TTC549 (cell line): Measurements from ENCODE around the gene LINGO1.

Source experiments
- FAIRE-seq: peaks from 2 replicates; lab custom pipeline; 2012; peaks lifted over from hg19 to GRCh38; lab: Jason Lieb, UNC

Gene LINGO1, protein sequence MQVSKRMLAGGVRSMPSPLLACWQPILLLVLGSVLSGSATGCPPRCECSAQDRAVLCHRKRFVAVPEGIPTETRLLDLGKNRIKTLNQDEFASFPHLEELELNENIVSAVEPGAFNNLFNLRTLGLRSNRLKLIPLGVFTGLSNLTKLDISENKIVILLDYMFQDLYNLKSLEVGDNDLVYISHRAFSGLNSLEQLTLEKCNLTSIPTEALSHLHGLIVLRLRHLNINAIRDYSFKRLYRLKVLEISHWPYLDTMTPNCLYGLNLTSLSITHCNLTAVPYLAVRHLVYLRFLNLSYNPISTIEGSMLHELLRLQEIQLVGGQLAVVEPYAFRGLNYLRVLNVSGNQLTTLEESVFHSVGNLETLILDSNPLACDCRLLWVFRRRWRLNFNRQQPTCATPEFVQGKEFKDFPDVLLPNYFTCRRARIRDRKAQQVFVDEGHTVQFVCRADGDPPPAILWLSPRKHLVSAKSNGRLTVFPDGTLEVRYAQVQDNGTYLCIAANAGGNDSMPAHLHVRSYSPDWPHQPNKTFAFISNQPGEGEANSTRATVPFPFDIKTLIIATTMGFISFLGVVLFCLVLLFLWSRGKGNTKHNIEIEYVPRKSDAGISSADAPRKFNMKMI

DNA sequence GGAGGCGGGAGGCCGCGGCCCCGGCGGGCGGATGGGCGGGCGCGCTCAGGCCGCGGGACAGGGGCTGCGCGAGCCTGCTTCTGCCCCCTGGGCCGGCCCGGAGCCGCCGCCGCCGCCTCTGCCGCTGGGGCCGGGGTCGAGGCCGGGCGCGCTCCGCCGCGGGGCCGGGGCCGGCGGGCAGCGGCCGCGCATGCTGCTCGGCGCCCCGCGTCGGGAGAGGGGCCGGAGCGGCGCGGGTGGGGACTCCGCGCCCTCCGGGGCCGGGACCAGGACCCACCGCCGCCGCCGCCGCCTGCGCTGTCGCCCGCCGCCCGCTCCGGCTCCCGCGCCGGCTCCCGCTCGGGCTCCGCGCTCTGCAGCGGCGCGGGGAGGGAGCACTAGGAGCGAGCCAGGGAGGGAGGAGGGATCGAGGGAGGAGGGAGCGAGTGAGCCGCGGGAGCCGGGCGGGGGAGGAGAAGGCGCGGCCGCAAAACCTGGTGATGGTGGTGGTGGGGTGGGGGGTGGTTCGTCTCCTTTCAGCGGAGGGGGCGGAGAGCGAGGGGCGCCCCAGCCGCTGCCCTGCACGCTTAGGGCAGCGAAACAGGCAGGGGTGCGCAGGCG, at the start of gene LINGO1:
Gene LINGO1, minus strand, starts transcription at position 379 of the 600 bp plus-strand sequence. CDS start 597 bp downstream, outside the sequence.
- FAIRE-seq: no peak

DNA sequence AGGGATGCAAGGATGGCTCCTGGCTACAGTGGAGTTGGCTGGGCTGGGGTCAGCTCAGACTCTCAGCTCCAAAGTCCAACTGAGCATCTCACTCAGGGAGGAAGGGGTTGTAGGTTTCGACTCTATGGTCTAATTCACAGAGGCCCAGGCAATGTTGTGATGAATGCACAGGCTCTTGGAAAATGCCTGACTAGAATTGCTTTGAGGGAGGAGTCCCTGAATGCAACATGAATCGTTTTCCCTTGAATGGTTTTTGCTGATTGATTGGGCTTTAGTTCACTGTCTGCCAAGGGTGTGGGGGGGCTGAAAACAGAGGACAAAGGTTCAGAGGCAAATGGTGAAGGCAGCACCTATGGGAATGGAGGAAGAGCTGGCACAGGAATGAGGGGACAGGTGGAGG, 48.6 kb upstream of the LINGO1 start:
- FAIRE-seq: no peak

DNA sequence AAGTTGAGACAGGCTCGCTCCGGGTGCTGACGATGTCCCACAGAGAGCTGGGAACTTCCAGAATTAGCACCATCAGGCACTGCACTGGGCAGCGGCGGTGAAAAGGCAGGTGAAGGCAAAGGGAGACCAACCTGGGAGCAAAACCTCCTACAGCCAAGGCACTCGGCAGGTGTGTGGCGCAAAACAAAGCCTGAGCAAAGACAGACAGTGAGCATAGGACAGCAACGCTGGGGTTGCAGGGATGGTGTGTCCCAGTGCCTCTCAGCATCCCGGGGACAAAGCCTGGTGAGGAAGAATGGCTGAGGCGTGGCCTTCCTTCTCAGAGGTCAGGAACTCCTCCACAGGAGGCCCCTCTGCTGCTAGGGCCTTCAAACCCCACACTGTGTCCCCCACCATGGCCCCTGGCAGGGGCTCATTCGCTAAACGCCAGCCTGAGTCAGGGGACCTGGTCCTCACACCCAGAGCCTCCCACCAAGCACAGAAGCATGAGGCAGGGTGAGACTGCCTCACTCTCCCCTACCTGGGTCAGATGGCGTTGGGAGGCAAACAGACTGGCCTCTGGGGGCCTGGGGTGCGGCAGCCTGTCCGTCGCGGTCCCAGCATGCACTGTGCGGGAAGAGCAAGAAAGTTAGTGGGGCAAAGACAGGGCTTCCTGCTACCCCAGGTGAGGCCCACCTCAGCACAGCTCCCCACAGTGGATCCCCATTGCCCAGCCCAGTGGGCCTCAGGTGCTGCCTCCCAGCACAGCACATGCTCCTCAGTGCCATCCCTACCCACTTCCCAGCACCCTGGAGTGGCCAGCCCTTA, 44.1 kb upstream of the LINGO1 start:
- no peak for FAIRE-seq

DNA sequence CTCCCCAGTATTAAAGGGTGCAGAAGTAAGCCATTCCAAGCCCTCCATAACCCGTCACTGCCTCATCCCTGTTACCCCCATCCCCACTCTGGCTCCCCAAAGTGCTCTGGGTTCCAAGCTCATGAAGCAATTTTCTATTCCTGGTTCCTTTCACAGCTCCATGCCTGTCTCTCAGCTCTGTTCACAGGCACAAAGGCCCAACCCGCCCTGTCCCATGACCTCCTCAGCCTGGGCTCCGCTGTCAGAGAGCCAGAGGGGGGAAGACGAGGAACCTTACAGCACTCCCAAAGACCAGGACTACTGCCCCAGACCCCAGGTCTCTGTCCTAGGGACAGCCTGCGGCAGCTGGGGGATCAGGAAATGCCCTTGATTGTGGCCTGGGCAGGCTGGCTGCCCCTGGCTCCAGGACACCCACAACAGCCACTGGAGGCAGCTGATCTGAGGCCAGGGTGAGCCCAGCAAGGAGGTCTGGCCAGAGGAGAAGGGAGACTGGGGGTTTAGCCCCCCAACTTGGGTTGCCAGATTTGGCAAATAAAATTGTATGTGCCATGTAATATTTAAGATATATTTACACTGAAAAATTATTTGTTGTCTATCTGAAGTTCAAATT, 43.2 kb upstream of the LINGO1 start:
- FAIRE-seq: no peak

DNA sequence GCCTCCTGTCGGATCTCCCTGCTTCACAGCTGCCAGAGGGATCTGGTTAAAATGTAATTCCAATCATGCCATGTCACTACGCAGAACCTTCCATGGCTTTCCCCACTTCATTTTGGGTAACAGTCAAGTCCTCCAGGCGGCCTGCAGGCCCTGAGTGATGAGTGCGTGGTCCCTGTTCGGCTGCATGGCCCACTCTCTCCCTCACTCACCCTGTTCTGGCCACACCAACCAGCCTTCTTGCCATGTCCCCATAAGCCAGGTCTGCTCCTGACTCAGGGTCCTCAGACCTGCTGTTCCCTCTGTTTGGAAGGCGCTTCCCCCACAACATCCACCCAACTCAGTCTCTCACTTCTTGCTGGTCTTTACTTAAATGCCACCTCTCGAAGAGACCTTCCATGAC, 41.6 kb upstream of the LINGO1 start:
- FAIRE-seq: no peak

DNA sequence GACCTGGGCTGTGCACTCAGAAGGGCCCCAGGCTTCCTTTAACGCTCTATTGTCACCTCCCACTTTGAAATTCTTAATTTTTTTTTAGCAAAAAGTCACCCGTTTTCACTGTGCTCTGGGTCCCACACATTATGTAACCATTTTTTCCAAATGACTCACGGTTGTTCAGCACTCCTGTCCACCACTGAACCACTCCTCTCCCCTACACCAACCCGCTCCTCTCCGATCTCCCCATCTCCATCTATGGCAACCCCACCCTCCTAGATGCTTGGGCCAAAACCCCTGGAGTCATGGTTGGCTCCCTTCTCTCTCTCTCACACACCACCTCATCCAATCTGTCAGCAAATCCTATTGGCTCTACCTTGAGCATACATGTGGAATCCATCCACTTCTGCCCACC, 41.2 kb upstream of the LINGO1 start:
- FAIRE-seq: no peak

DNA sequence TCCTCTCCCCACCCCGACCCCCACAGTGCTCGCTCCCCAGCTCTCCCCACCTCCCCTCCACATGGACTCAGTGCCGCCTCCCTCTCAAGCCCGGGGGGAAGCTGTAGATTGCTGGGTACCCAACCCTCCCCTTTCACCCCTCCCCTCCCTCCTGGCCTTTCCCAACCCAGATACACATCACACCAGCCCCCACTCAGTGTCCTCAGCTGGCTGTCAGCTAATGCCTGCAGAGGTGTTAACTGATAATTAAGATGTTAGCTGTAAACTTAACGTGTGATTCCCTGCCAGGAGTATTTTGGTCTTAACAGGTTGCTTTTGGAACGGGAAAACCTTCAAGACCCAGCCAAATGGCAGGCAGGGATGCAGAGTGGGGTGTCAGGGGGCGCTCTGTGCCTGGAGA, 39.4 kb upstream of the LINGO1 start:
- FAIRE-seq: no peak

DNA sequence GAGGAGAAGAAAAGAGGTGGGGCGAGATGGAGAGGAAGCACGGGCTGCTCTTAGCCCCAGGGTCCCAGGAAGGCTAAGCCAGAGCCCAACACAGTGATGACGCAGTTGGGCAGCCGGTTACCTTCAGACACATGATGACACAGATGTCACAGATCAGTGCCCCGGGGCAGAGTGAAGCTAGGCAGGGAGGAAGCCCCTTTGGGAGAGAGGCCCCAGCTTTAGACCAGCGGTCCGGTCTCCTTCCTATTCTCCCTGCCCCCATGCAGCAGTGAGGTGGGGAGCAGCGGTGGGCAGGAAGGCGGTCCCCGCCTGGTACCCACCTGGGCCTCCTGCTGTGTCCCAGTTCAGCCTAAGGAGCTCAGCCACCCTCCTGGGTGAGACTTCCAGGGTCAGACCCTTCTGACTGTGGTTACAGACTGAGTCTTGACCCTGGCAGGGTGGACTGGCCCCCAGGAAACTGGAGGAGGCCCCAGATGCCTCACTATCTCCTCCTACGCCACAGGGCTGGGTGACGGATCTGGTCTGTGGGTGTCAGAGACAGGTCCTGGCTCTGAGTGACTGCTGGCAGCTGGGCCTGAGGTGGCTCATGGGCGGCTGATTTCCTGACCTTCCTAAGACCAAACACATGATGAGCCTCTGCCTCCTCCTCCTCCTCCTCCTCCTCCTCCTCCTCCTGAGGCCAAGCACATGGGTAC, 38.8 kb upstream of the LINGO1 start:
- FAIRE-seq: no peak

DNA sequence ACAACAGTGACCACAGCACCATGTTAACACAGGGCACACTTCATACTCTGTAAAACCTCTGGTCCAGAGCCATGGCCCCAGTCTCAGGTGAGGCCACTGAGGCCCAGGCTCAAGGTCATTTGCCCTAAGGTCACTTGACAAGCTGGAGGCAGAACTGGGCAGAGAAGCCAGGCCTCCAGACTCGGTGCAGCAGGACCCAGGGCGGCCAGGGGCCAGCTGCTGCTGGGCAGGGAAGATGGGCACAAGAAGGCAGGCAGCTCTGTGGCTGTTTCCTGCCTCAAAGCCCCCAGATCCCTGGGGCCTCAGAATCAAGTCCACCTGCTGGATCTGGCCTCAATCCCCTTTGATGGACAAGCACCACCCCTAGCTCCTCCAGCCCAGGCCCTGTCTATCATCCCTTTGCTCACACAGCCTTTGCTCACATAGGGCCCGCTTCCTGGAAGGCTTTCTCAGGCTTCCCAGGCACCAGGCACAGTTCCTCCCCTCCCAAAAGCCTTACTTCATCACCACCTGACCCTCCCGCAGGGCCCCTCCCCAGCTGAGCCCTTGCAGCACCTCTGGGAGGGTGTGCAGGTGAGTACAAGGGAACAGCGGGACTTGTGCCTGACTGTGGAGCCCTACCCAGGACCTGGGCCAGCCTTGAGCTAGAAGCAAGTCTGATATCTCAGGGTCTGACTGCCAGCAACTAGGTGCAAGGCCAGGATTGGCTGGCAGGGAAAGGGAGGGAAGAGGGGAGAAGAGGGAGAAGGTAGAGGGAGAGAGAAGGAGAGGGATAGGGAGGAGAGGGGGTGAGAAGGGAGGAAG, 38.0 kb upstream of the LINGO1 start:
- no peak for FAIRE-seq

DNA sequence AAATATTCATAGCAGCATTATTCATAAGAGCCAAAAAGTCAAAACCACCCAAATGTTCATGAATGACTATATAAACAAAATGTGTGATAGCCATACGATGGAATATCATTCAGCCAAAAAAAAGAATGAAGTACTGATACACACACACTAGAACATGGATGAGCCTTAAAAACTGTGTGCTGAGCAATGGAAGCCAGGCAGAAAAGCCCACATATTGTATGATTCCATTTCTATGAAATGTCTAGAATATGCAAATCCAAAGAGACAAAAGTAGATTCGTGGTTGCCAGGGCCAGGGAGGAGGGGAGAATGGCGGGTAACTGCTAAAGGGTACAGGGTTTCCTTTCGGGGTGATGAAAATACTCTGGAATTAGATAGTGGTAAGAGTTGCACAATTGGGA, 37.2 kb upstream of the LINGO1 start:
- FAIRE-seq: no peak

DNA sequence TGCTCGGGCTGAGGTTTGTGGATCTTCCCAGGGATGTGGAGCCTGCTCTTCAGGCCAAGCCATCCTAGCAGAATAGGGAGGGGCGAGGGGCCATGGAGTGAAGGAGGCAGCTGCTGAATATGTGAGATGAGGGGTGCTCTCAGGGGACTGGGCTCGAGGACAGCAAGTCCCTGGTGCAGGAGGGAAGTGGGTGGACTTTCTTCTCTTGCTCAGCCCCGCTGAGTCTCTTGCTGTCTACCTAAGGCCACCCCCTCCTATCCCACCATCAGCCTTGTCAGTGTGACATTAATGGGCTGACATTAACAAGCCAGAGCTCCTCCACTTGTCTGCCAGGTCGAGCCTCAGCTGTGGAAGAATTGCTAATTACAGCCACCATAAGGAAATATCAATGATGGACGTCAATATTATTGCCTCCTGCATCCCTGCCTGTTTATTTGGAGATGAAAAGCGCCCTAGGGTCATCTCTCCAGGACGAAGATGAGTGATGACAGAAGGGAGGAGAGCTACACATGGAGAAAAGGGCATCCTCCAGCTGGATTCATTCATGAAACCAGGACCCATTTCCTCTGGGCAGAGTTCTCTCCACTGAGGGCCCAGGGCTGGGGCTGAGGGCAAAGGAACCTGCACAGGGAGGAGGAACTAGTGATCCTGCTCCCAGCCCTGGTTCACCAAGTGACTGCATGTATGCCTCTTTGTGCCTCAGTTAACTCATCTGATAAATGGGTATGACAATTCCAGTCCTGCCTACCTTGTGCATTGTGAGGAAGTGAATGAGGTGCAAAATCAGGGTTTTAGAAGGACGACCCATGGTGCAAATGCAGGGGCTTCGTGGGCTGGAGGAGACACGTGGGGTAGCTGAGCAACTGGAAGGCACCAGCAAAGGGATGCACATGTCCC, 34.9 kb upstream of the LINGO1 start:
- no peak for FAIRE-seq

DNA sequence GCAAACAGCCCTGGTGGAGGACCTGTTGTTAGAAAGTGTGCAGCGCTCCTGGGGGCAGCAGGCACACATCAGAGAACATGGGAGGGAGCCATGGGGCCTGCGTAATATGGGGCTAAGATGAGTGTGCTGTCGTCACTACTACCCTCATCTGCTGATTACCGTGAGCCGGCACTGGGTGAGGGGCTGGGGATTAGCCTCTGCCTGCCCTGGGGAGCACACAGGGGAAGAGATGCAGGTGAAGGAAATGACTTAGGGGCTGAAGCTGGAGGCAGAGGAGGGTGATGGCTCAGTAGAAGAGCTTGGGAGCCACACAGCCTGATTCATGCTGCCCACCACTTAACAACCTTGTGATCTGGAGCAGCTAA, 33.6 kb upstream of the LINGO1 start:
- FAIRE-seq: no peak

DNA sequence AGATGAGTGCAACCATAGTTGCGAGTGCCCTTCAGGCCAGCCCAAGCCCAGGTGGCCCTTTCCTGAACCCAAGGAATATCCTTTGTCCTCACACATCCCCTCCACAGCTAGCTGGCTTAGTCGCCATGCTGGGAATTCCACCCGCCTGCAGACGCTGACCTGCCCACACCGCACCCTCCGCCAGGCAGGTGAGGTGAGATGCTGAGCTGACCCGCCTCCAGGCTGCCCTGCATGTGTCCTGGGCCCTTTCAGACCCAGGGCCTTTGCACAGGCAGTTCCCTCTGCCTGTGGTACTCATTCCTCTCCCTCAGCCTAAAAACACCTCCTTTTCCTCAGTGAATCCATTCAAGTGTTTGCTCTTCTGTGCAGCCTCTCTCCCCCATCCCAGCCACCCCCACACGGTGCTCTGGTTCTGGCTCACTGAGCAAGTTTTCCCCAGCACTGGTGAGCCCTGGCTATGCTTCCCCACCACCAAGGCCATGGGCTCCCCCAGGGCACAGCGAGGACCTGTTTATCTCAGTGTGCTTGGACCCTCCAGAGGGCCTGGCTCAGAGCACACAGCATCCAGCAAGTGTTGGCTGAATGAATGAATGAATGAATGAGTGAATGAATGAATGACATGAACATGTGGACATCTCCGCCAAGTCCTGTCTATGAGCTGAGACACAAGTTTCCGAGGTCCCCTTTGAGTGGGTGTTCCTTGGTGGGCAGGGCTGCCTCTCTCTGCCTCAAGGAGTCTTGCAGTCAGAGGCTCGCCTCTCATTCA, 33.0 kb upstream of the LINGO1 start:
- no peak for FAIRE-seq

DNA sequence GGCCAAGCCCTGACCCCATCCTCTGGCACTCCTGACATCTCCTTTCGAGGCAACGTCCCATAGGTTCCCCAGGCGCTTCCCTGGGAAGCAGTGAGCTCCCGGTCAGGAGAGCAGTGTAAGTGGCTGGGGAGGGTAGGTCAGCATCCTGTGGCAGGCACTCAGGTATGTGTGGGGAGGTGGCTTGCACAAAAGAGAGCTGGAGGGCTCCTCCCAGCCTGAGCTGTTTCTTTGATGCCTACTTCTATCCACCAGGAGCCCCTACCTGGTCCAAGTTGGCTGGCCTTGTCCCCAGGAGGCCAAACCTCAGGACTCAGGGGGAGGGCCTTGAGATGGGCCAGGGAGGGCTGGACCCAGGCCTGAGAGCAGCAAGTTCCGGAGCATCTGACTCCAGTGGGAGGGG, 31.7 kb upstream of the LINGO1 start:
- no peak for FAIRE-seq

DNA sequence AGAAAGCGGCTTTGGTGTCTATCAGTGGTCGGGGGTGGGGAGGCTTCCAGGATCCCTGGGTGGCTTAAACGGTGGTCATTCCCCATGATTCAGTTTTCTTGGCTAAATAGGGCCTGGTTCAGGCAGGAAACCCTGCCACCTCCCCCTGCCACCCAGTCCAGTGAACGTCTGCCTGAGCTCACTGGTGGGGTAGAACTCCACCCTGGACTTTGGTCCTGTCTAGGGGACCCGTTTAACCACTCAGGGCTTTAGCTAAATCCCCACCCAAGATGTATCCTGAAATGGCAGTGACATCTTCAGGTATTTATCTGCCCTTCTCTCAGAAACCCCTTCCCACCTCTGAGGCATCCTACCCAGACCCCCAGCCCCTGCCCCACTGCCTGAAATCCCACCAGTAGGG, 30.5 kb upstream of the LINGO1 start:
- no peak for FAIRE-seq

DNA sequence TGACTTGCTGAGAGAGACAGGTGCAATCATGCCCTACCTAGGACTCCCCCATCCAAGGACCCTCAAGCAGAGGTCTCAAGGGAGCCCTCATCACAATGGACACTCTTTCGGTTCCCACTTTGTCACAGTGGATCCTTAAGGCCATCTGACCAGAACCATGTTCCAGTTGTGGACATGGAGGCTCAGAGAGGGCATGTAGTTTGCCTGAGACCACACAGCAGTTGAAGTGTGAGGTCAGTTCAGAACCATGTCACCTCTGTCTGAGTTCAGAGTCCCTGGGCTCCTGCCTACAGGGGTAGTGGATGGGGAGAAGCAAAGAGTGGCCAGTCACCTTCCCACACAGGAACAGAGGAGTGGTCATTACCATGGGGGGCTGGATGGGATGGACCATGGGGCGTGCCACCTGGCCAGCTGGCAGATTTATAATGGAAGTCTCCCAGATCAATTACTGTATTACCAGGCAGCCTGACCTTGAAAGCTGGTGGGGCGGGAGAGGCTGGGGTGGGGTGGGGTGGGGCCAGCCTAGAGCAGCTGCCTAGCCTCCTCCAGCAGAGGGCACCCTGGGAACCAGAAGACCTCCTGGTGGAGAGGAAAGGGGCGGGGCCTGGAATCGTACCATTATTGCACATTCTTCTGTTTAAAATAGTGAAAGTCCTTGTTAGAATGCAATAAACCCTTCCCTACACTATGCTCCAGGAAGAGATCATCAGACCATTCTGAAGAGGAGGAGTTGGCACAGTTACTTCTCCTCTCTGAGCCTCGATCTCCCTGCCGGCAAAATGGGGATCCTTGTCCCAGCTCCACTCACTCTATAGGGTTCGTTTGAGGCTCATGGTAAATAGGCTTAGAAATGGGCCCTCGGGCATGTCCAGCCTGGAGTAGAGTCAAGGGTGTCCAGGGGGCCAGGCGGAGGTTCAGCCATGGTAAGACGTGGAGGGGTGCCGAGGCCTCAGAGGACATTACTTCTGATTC, 26.9 kb upstream of the LINGO1 start:
- FAIRE-seq: no peak

DNA sequence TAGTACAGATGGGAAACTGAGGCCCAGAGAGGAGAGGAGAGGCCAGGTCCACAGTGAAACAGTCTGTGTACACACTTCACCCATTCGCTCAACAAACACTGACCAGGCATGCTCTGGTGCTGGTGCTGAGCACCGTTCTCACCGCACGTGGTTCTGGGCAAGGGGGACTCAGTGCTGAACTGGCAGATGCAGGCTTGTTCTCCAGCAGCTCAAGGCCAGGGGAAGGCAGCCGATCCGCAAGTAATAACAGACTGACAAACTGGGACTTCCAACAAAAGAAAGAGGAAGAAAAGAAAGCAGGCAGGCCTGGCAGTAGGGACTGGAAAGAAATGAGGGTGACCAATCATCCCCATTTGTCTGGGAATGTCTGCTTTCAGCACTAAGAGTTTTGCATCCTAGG, 25.6 kb upstream of the LINGO1 start:
- FAIRE-seq: no peak
